Measurements from ENCODE around the gene BAIAP3. TPM values are rescaled to one million over a fixed set of nuclear protein-coding genes. Genes with fewer than 3 reads are reported as not detected.

BAIAP3 gene
- total and polyA plus RNA-seq, 2 experiments from 2014 or later = 5.2 to 13.0 TPM

DNA sequence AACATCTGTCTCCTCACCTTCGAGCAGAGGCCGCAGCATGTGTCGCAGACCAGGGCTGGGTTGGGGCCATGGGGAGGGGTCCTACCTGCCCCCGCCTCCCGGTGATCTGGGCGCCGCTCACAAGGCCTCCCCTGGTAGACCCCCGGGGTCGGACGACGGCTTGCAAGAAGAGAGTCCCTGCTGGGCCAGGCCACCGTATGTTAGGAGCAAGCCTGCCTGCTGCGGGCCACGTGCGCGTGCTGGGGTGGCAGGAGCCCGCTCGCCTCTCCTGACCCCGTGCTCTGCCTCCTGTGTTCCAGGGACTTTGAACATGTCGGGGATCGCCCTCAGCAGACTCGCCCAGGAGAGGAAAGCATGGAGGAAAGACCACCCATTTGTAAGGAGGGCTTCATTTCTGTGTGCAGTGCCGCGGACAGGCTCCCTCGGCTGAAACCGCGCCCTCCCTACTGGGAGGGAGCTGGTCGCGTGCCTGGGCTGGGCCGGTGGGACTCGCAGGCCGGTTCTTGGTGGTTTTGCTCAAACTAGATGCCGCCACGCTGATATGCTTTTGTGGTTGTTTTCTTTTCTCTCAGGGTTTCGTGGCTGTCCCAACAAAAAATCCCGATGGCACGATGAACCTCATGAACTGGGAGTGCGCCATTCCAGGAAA is 19.6 kb upstream of the BAIAP3 start (continued):
- TF ChIP-seq, protein P1, sequence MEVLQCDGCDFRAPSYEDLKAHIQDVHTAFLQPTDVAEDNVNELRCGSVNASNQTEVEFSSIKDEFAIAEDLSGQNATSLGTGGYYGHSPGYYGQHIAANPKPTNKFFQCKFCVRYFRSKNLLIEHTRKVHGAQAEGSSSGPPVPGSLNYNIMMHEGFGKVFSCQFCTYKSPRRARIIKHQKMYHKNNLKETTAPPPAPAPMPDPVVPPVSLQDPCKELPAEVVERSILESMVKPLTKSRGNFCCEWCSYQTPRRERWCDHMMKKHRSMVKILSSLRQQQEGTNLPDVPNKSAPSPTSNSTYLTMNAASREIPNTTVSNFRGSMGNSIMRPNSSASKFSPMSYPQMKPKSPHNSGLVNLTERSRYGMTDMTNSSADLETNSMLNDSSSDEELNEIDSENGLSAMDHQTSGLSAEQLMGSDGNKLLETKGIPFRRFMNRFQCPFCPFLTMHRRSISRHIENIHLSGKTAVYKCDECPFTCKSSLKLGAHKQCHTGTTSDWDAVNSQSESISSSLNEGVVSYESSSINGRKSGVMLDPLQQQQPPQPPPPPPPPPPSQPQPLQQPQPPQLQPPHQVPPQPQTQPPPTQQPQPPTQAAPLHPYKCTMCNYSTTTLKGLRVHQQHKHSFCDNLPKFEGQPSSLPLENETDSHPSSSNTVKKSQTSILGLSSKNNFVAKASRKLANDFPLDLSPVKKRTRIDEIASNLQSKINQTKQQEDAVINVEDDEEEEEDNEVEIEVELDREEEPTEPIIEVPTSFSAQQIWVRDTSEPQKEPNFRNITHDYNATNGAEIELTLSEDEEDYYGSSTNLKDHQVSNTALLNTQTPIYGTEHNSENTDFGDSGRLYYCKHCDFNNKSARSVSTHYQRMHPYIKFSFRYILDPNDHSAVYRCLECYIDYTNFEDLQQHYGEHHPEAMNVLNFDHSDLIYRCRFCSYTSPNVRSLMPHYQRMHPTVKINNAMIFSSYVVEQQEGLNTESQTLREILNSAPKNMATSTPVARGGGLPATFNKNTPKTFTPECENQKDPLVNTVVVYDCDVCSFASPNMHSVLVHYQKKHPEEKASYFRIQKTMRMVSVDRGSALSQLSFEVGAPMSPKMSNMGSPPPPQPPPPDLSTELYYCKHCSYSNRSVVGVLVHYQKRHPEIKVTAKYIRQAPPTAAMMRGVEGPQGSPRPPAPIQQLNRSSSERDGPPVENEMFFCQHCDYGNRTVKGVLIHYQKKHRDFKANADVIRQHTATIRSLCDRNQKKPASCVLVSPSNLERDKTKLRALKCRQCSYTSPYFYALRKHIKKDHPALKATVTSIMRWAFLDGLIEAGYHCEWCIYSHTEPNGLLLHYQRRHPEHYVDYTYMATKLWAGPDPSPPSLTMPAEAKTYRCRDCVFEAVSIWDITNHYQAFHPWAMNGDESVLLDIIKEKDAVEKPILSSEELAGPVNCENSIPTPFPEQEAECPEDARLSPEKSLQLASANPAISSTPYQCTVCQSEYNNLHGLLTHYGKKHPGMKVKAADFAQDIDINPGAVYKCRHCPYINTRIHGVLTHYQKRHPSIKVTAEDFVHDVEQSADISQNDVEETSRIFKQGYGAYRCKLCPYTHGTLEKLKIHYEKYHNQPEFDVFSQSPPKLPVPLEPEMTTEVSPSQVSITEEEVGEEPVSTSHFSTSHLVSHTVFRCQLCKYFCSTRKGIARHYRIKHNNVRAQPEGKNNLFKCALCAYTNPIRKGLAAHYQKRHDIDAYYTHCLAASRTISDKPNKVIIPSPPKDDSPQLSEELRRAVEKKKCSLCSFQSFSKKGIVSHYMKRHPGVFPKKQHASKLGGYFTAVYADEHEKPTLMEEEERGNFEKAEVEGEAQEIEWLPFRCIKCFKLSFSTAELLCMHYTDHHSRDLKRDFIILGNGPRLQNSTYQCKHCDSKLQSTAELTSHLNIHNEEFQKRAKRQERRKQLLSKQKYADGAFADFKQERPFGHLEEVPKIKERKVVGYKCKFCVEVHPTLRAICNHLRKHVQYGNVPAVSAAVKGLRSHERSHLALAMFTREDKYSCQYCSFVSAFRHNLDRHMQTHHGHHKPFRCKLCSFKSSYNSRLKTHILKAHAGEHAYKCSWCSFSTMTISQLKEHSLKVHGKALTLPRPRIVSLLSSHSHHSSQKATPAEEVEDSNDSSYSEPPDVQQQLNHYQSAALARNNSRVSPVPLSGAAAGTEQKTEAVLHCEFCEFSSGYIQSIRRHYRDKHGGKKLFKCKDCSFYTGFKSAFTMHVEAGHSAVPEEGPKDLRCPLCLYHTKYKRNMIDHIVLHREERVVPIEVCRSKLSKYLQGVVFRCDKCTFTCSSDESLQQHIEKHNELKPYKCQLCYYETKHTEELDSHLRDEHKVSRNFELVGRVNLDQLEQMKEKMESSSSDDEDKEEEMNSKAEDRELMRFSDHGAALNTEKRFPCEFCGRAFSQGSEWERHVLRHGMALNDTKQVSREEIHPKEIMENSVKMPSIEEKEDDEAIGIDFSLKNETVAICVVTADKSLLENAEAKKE (CRISPR knock-in tag; IDR thresholded peaks at IDR 0.05) = no peak
- no peak for TF ChIP-seq NANOG (IDR thresholded peaks at IDR 0.05; ENCODE audit: borderline replicate concordance)
- TF ChIP-seq, protein P2, sequence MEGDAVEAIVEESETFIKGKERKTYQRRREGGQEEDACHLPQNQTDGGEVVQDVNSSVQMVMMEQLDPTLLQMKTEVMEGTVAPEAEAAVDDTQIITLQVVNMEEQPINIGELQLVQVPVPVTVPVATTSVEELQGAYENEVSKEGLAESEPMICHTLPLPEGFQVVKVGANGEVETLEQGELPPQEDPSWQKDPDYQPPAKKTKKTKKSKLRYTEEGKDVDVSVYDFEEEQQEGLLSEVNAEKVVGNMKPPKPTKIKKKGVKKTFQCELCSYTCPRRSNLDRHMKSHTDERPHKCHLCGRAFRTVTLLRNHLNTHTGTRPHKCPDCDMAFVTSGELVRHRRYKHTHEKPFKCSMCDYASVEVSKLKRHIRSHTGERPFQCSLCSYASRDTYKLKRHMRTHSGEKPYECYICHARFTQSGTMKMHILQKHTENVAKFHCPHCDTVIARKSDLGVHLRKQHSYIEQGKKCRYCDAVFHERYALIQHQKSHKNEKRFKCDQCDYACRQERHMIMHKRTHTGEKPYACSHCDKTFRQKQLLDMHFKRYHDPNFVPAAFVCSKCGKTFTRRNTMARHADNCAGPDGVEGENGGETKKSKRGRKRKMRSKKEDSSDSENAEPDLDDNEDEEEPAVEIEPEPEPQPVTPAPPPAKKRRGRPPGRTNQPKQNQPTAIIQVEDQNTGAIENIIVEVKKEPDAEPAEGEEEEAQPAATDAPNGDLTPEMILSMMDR (conservative IDR thresholded peaks at IDR 0.05; ENCODE audit: low read depth in 2 of 2) = no peak
- no peak for TF ChIP-seq EZH2 (IDR thresholded peaks at IDR 0.05; ENCODE audit: low read depth, unreplicated experiment)
- TF ChIP-seq, protein P3, sequence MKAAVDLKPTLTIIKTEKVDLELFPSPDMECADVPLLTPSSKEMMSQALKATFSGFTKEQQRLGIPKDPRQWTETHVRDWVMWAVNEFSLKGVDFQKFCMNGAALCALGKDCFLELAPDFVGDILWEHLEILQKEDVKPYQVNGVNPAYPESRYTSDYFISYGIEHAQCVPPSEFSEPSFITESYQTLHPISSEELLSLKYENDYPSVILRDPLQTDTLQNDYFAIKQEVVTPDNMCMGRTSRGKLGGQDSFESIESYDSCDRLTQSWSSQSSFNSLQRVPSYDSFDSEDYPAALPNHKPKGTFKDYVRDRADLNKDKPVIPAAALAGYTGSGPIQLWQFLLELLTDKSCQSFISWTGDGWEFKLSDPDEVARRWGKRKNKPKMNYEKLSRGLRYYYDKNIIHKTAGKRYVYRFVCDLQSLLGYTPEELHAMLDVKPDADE (IDR thresholded peaks at IDR 0.05) = no peak
- TF ChIP-seq JUNB (IDR thresholded peaks at IDR 0.05; ENCODE audit: unreplicated experiment) = no peak
- no peak for TF ChIP-seq CREB1 (CRISPR knock-in tag; IDR thresholded peaks at IDR 0.05; ENCODE audit: low read depth)

Data from GM23338 (cell line).